GM19025 (cell line): ENCODE results near the gene NAB1.

ENCODE experiments used
- ATAC-seq: cut with Tn5 transposase; IDR thresholded peaks from one replicate; pipeline ENCODE4 v1.9.1; 2021; ENCODE audit warnings: mild to moderate bottlenecking, low read depth, moderate library complexity; ENCODE audit not compliant: unreplicated experiment

Gene NAB1

GRCh38 chr2:190637281-190637734, 11.6 kb upstream of the NAB1 start:
- ATAC-seq = no peak

GRCh38 chr2:190637903-190638618, 10.8 kb upstream of the NAB1 start:
- ATAC-seq = no peak

- no peak for ATAC-seq
These were observed 8.8 kb upstream of the NAB1 start for GRCh38 chr2:190640117-190640516.

DNA sequence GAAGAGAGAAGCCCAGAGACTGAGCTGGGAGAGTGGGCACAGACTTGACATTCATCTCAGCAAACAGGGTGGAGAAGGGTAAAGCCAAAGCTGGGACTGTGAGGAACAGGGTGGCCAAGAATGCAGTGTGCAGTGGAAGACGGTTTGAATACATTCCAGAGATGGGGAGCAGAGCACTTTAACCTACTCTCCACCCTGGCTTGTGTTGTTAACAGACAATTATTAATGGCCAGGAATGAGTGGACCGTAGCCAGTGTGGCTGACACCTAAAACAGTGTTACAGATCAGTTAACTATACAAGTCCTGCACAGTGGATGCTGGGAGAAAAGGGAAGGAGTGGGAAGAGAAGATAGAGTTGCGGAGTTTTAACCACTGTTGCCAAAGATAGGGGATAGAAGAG, 7.4 kb upstream of the NAB1 start:
- no peak for ATAC-seq

- no peak for ATAC-seq
These were observed 1.9 kb upstream of the NAB1 start for GRCh38 chr2:190646780-190647522.

GRCh38 chr2:190648289-190649034, 421 bp upstream of the NAB1 start:
- peak; percentile 76 for ATAC-seq

- ATAC-seq = no peak
These were observed 1.0 kb downstream of the NAB1 start for GRCh38 chr2:190649798-190650390.

DNA sequence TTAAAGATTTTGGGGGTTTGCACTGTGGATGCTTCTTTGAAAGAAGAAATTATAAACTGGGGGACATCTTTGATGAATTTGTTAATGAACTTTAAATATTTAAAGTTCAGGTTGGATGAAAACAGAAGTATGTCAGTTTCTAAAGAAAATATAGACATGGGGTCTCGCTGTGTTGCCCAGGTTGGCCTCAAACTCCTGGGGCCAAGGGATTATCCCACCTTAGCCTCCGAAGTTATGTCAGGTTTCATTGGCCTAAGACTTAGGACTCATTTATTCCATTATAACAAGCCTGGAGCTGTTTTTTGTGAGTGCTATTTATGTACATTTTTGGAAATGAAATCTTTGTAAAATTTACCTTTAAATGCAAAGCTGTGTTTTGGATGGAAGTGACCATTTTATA, 2.5 kb downstream of the NAB1 start:
- no peak for ATAC-seq

GRCh38 chr2:190653231-190653630, 4.3 kb downstream of the NAB1 start:
- no peak for ATAC-seq

- no peak for ATAC-seq
These were observed 5.0 kb downstream of the NAB1 start for GRCh38 chr2:190653931-190654330.

- ATAC-seq = no peak
These were observed 6.2 kb downstream of the NAB1 start for GRCh38 chr2:190655113-190655512.

GRCh38 chr2:190655570-190655969, 6.7 kb downstream of the NAB1 start:
- ATAC-seq = no peak

DNA sequence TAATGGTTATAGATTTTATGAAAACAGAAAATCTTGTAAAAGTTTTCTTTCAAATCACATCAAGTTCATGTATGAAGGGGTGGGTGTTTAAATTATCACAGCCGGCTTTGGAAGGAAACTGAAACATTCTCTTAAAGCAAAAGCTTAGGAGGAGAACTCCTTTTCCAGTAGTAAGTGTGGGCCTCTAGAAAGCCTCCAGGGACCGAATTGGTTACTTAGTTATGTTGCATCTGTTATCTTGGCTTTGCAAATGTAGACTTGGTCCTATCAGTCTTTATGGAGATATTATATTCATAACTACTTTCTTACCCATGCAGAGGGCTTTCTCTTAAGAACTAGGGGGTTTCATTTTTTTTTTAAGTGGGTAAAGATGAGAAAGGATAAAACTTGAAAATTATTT, 7.4 kb downstream of the NAB1 start:
- ATAC-seq = no peak

GRCh38 chr2:190657474-190658255, 8.8 kb downstream of the NAB1 start:
- no peak for ATAC-seq

- ATAC-seq = no peak
These were observed 10.7 kb downstream of the NAB1 start for GRCh38 chr2:190659553-190659952.

DNA sequence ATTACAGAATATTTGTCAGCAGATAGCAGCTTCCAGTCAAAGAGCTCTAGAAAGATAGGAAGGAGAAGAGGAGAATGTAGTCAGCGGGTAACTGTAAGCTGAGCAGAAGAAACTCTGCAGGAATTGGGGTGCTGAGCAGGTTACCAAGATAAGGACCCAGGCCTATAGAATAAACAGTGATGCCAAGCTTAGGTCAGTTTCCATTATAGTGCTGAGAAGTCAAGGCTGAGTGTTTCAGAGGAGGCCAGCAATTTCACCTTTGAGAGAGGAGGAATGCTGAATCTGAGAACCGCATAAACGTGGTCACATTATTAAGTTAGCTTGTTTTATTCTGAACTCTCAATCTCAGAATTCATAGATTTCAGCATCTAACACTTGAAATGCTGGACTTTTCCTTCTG, 13.9 kb downstream of the NAB1 start:
- no peak for ATAC-seq

DNA sequence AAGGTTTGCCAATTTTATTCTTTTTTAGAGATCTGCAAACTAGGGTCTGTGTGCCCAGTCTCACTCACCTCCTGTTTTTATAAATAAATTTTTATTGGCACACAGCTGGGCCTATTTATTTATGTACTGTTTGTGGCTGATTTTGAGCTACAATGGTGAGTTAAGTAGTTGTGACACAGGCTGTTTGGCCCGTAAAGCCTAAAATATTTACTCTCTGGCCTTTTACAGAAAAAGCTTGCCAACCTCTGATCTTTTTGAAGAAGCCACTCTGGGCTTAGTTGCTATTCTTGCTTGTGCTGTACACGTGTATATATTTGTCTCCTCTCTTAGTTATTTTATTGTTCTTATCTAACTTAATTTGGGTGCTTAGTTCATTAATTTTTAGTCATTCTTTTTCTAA, 14.5 kb downstream of the NAB1 start:
- ATAC-seq = no peak

DNA sequence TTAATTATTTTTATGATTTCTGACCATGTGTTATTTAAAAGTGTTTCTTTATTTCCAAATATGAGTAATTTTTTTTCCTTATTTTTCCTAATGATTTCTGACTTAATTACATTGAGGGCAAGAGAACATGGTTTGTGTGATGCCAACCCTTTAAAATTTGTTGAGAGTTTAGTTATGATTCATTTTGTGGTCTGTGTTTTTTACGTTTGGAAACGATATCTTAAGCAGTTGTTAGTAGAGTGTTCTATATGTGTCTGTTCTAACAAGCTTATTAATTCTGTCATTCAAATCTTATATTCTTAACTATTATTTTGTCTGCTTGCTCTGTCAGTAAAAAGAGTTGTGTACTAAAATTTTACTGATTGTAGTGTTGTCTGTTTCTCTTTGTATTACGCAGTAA, 15.0 kb downstream of the NAB1 start:
- no peak for ATAC-seq

- no peak for ATAC-seq
These were observed 15.4 kb downstream of the NAB1 start for GRCh38 chr2:190664240-190664639.

- no peak for ATAC-seq
These were observed 18.0 kb downstream of the NAB1 start for GRCh38 chr2:190666895-190667294.
